ENCODE data around the gene EYS. TPM values are rescaled to one million over a fixed set of nuclear protein-coding genes. Genes with fewer than 3 reads are reported as not detected.

The EYS gene
- total RNA-seq, 2 donors from 2014 or later = not detected

- H3K36me3 Mint-ChIP-seq (ENCODE audit: low read depth) = no peaks in the 10 kb centered on the region
- H3K4me3 Mint-ChIP-seq = no peak overlapping the region
- H3K4me1 Mint-ChIP-seq = no peaks in the 10 kb centered on the region
- DNase-seq = no peak
- no peaks in the 10 kb centered on the region for H3K9me3 ChIP-seq (ENCODE audit: control insufficient read depth, low read length, poor library complexity, severe bottlenecking)
- H3K27me3 Mint-ChIP-seq = no peaks in the 10 kb centered on the region
- no peak overlapping the region for H3K27ac Mint-ChIP-seq
- ATAC-seq = no peak
These were observed 991.4 kb downstream of the EYS start for GRCh38 chr6:64715624-64716023.

DNA sequence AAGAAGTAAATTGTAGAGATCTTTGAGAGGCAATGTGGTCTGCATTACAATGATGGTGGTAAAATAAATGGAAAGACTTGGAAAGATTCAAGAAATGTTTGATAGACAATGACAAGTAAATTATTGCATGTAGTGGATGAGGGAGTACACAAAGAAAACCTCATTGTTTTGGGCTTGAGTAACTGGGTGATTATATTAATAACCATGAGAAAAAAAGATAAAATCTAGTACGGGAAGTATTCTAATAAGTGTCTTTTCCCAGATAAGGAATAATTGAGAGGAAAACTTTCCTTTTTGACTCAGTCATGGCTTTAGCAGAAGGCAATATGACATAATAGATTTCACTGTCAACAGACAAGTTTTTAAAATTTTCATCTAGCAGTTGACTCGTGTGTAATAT, 993.0 kb downstream of the EYS start:
- no peak overlapping the region for H3K27ac Mint-ChIP-seq
- H3K4me1 Mint-ChIP-seq = no peaks in the 10 kb centered on the region

DNA sequence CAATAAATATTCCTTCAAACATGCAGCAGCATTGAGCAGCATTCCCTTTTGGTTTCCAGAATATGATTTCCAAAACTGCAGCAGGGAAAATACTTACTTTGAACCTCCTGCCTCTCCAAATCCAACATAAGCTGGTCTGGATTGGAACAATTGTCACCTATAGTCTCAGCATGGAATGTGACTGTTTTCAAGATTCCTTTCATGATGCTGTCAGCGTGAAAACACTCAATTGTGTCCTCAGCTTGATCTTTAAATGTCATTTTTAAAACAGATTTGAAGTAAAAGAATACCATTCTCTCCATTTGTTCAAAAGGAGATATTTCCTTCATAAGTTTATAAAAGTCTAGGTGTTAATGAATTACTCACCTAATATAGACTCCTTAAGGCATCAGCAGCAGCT, 993.9 kb downstream of the EYS start:
- Mint-ChIP-seq H3K36me3 (ENCODE audit: low read depth) (no peaks in the 10 kb centered on the region), H3K27me3 (no peaks in the 10 kb centered on the region), H3K4me3 (no peak overlapping the region), H3K27ac (no peak overlapping the region), H3K4me1 (no peaks in the 10 kb centered on the region)
- H3K9me3 ChIP-seq (ENCODE audit: control insufficient read depth, low read length, poor library complexity, severe bottlenecking) = no peaks in the 10 kb centered on the region
- no peak for DNase-seq
- no peak for ATAC-seq

More for the DNA sequence above, 993.0 kb downstream of the EYS start:
- Mint-ChIP-seq H3K27me3 (no peaks in the 10 kb centered on the region), H3K36me3 (ENCODE audit: low read depth) (no peaks in the 10 kb centered on the region), H3K4me3 (no peak overlapping the region)
- H3K9me3 ChIP-seq (ENCODE audit: control insufficient read depth, low read length, poor library complexity, severe bottlenecking) = no peaks in the 10 kb centered on the region
- DNase-seq (no peak), ATAC-seq (no peak)

DNA sequence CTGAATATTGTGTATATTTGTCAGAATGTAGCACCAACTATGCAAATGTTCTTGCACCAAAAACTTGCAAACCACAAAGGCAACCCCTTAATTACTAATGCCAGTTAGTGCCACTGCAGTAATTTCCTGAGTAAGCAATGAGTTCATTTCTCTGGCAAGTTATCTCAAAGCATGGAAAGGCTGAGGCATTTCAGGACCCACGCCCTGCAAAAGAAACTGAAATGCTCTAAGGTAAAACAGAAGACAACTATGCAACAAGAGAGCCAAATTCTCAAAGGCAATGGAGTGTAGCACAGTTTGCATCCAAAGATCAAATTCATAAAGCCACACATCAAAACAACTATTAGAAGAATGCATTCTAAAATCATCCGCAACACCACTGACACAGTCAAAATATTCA, 994.4 kb downstream of the EYS start:
- H3K9me3 ChIP-seq (ENCODE audit: control insufficient read depth, low read length, poor library complexity, severe bottlenecking) = no peaks in the 10 kb centered on the region
- no peaks in the 10 kb centered on the region for H3K36me3 Mint-ChIP-seq (ENCODE audit: low read depth)
- no peaks in the 10 kb centered on the region for H3K4me1 Mint-ChIP-seq
- ATAC-seq (no peak), DNase-seq (no peak)
- H3K27me3 Mint-ChIP-seq = no peaks in the 10 kb centered on the region
- H3K27ac Mint-ChIP-seq = no peak overlapping the region
- no peak overlapping the region for H3K4me3 Mint-ChIP-seq

DNA sequence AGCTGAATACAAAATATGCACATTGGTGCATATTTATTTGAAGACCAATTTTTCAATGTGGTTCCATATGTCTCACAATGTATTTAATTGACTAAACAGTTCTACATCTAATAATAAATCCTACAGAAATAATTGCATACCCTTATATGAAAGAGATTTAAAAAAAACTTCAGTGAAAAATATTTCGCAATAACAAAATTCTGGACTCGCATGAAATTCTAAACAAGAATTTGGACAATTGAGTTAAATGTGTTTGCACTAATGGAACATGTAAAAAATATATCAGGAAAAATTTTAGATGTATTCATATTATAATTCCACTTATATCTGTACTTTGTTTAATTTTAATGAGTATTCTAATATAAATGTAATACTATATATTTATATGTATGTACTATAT, 1003.1 kb downstream of the EYS start:
- Mint-ChIP-seq H3K4me3 (no peak overlapping the region), H3K4me1 (no peaks in the 10 kb centered on the region), H3K27ac (no peak overlapping the region), H3K27me3 (no peaks in the 10 kb centered on the region), H3K36me3 (ENCODE audit: low read depth) (no peaks in the 10 kb centered on the region)
- no peaks in the 10 kb centered on the region for H3K9me3 ChIP-seq (ENCODE audit: control insufficient read depth, low read length, poor library complexity, severe bottlenecking)
- no peak for ATAC-seq
- no peak for DNase-seq

DNA sequence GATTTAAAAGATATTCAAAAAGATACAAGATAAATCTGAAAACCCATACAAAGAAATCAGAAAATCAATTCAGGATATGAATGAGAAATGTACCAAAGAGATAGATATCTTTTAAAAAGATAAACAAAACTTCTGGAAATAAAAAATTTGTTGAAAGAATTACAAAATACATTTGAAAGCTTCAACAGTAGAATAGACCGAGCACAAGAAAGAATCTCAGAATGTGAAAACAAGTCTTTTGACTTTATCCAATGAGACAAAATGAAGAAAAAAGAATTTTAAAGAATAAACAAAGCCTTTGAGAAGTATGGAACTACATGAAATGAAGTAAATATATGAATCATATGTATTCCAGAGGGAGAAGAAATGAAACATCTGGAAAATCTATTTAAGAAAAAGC, 1011.0 kb downstream of the EYS start:
- H3K27me3 Mint-ChIP-seq = no peaks in the 10 kb centered on the region
- no peaks in the 10 kb centered on the region for H3K36me3 Mint-ChIP-seq (ENCODE audit: low read depth)
- H3K9me3 ChIP-seq (ENCODE audit: control insufficient read depth, low read length, poor library complexity, severe bottlenecking) = no peaks in the 10 kb centered on the region
- no peaks in the 10 kb centered on the region for H3K4me1 Mint-ChIP-seq
- ATAC-seq (no peak), DNase-seq (no peak)
- H3K27ac Mint-ChIP-seq = no peak overlapping the region
- no peak overlapping the region for H3K4me3 Mint-ChIP-seq

GRCh38 chr6:64694356-64694755, 1012.7 kb downstream of the EYS start:
- no peaks in the 10 kb centered on the region for H3K9me3 ChIP-seq (ENCODE audit: control insufficient read depth, low read length, poor library complexity, severe bottlenecking)
- Mint-ChIP-seq H3K4me3 (no peak overlapping the region), H3K36me3 (ENCODE audit: low read depth) (no peaks in the 10 kb centered on the region), H3K27me3 (no peaks in the 10 kb centered on the region), H3K4me1 (no peaks in the 10 kb centered on the region), H3K27ac (no peak overlapping the region)
- ATAC-seq (no peak), DNase-seq (no peak)

DNA sequence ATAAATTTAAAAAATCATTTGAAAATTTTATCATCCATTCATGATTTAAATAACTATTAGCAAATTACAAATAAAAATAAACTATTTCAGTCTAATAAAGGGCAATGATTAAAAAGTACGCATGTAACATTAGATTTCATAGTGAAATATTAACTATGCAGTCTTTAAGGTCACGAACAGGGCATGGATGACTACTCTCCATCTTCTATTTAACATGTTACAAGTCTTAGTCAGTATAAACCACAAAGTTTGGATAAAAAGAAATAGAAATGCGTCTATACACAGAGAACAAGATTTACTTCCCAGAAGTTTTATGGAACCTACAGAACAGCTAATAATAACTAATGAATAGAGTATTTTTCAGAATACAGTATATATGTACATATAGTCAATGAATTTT, 1016.0 kb downstream of the EYS start:
- Mint-ChIP-seq H3K36me3 (ENCODE audit: low read depth) (no peaks in the 10 kb centered on the region), H3K4me3 (no peak overlapping the region), H3K4me1 (no peaks in the 10 kb centered on the region), H3K27me3 (no peaks in the 10 kb centered on the region), H3K27ac (no peak overlapping the region)
- no peak for ATAC-seq
- H3K9me3 ChIP-seq (ENCODE audit: control insufficient read depth, low read length, poor library complexity, severe bottlenecking) = no peaks in the 10 kb centered on the region
- no peak for DNase-seq

DNA sequence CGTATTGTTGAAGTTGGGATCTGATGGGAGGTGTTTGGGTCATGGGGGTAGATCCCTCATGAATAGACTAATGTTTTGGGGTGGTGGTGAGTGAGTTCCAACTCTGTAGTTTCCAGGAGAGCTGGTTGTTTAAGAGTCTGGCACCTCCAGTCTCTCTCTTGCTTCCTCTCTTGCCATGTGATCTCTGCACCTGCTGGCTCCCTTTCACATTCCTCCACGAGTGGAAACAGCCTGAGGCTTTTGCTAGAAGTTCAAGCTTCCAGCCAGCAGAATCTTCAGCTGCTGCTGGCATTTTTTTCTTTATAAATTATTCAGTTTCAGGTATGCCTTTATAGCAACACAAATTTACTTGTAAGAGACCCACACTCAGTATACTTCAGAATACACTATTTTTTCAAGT, 1021.6 kb downstream of the EYS start:
- no peak for DNase-seq

DNA sequence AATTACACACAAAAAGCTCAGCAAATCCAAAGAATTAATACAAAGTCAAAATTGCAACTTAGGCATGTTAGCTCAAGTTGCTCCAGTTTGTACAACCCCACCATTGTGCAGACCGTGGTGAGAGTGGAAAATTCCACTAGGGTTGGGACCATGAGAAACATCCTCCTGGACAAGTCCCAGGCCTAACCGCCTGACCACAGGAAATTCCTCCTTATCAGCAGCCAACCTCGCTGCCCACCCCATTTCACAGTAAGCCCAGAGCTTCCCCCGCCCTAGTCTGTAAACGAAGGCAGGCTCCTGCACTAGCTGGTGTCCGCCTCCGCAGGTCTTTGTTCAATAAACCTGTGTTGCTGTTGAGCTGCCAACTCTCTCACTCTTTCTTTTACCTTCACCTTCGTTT, 1023.3 kb downstream of the EYS start:
- Mint-ChIP-seq H3K4me3 (no peak overlapping the region), H3K36me3 (ENCODE audit: low read depth) (no peaks in the 10 kb centered on the region), H3K27ac (no peak overlapping the region), H3K4me1 (no peaks in the 10 kb centered on the region), H3K27me3 (no peaks in the 10 kb centered on the region)
- no peak for ATAC-seq
- DNase-seq = no peak
- H3K9me3 ChIP-seq (ENCODE audit: control insufficient read depth, low read length, poor library complexity, severe bottlenecking) = no peaks in the 10 kb centered on the region

More for the DNA sequence above, 1021.6 kb downstream of the EYS start:
- Mint-ChIP-seq H3K27me3 (no peaks in the 10 kb centered on the region), H3K4me1 (no peaks in the 10 kb centered on the region), H3K4me3 (no peak overlapping the region), H3K27ac (no peak overlapping the region), H3K36me3 (ENCODE audit: low read depth) (no peaks in the 10 kb centered on the region)
- no peak for ATAC-seq
- no peaks in the 10 kb centered on the region for H3K9me3 ChIP-seq (ENCODE audit: control insufficient read depth, low read length, poor library complexity, severe bottlenecking)

GRCh38 chr6:64681416-64682160, 1025.4 kb downstream of the EYS start:
- Mint-ChIP-seq H3K27me3 (no peaks in the 10 kb centered on the region), H3K27ac (no peak overlapping the region), H3K36me3 (ENCODE audit: low read depth) (no peaks in the 10 kb centered on the region), H3K4me3 (no peak overlapping the region), H3K4me1 (no peaks in the 10 kb centered on the region)
- H3K9me3 ChIP-seq (ENCODE audit: control insufficient read depth, low read length, poor library complexity, severe bottlenecking) = no peaks in the 10 kb centered on the region
- DNase-seq = no peak
- no peak for ATAC-seq

DNA sequence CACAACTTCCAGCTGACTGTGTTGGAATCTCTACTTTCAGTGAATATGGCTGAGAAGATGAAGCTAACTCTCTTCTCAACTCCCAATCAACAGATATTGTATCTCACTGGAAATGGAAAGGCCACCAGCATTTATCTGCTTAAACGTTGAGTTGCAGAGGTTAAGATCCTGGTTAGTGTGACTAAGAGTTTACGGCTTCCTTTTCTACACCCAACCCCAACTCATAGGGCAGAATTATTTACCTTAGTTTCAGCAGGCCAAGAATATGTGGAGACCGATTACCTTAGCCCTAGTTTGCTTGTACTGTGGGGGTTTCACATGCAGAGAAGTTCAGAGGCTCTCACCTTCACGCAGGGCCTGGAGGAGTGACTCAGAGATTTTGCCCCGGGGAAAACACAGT, 1026.6 kb downstream of the EYS start:
- H3K27ac Mint-ChIP-seq = no peak overlapping the region
- no peaks in the 10 kb centered on the region for H3K9me3 ChIP-seq (ENCODE audit: control insufficient read depth, low read length, poor library complexity, severe bottlenecking)
- no peak overlapping the region for H3K4me3 Mint-ChIP-seq
- H3K27me3 Mint-ChIP-seq = no peaks in the 10 kb centered on the region
- H3K4me1 Mint-ChIP-seq = no peaks in the 10 kb centered on the region
- DNase-seq = no peak
- no peaks in the 10 kb centered on the region for H3K36me3 Mint-ChIP-seq (ENCODE audit: low read depth)
- ATAC-seq = no peak

GRCh38 chr6:64679416-64679815, 1027.6 kb downstream of the EYS start:
- Mint-ChIP-seq H3K4me3 (no peak overlapping the region), H3K4me1 (no peaks in the 10 kb centered on the region), H3K27ac (no peak overlapping the region), H3K36me3 (ENCODE audit: low read depth) (no peaks in the 10 kb centered on the region), H3K27me3 (no peaks in the 10 kb centered on the region)
- no peaks in the 10 kb centered on the region for H3K9me3 ChIP-seq (ENCODE audit: control insufficient read depth, low read length, poor library complexity, severe bottlenecking)
- DNase-seq (no peak), ATAC-seq (no peak)

GRCh38 chr6:64672651-64673050, 1034.4 kb downstream of the EYS start:
- no peaks in the 10 kb centered on the region for H3K27me3 Mint-ChIP-seq
- H3K4me3 Mint-ChIP-seq = no peak overlapping the region
- H3K4me1 Mint-ChIP-seq = no peaks in the 10 kb centered on the region
- H3K36me3 Mint-ChIP-seq (ENCODE audit: low read depth) = no peaks in the 10 kb centered on the region
- H3K9me3 ChIP-seq (ENCODE audit: control insufficient read depth, low read length, poor library complexity, severe bottlenecking) = no peaks in the 10 kb centered on the region
- no peak overlapping the region for H3K27ac Mint-ChIP-seq
- ATAC-seq (no peak), DNase-seq (no peak)
